Trophoblast cell (in vitro differentiated cells and primary cell): ENCODE results near the gene TTC9.

Experiments used
- DNase-seq, 2 donors: peaks; one replicate each; pipeline ENCODE4 v3.0.0-alpha.2; 2016
- H2AFZ ChIP-seq: 2 replicates; pipeline ENCODE4 v1.6.1; 2013; ENCODE audit warnings: low read length, moderate library complexity, mild to moderate bottlenecking; ENCODE audit not compliant: insufficient read depth, poor library complexity
- H2AK5ac ChIP-seq: 2 replicates; pipeline ENCODE4 v1.6.1; 2013; ENCODE audit warnings: mild to moderate bottlenecking, low read length
- H2BK120ac ChIP-seq: 2 replicates; pipeline ENCODE4 v1.6.1; 2013; ENCODE audit warnings: low read length, mild to moderate bottlenecking, moderate library complexity; ENCODE audit not compliant: insufficient read depth, poor library complexity
- H2BK12ac ChIP-seq: 2 replicates; pipeline ENCODE4 v1.6.1; 2013; ENCODE audit warnings: mild to moderate bottlenecking, low read length, moderate library complexity
- H2BK5ac ChIP-seq: 2 replicates; pipeline ENCODE4 v1.6.1; 2013; ENCODE audit warnings: low read length, low read depth, moderate library complexity, mild to moderate bottlenecking; ENCODE audit not compliant: poor library complexity
- H3K14ac ChIP-seq: 2 replicates; pipeline ENCODE4 v1.6.1; 2013; ENCODE audit warnings: mild to moderate bottlenecking, low read length
- H3K18ac ChIP-seq: 2 replicates; pipeline ENCODE4 v1.6.1; 2013; ENCODE audit warnings: mild to moderate bottlenecking, low read length
- H3K23ac ChIP-seq: 2 replicates; pipeline ENCODE4 v1.6.1; 2013; ENCODE audit warnings: low read length
- H3K27ac ChIP-seq: 2 replicates; pipeline ENCODE4 v1.5.1; 2013; ENCODE audit warnings: low read depth, mild to moderate bottlenecking, inconsistent platforms, low read length, moderate library complexity
- H3K27me3 ChIP-seq: 2 replicates; pipeline ENCODE4 v1.6.1; 2013; ENCODE audit warnings: inconsistent platforms, mild to moderate bottlenecking, low read length, moderate library complexity; ENCODE audit not compliant: insufficient read depth
- H3K36me3 ChIP-seq, 2 experiments: 1 replicate in 1 of 2; 2 replicates in 1 of 2; pipeline ENCODE4 v1.6.1; 2013; ENCODE audit warnings: low read length in 2 of 2, mild to moderate bottlenecking in 2 of 2, moderate library complexity in 1 of 2; ENCODE audit not compliant: insufficient read depth in 2 of 2, control insufficient read depth in 1 of 2
- H3K4ac ChIP-seq: 2 replicates; pipeline ENCODE4 v1.6.1; 2013; ENCODE audit warnings: low read depth, mild to moderate bottlenecking, low read length, moderate library complexity
- H3K4me1 ChIP-seq, 2 experiments: 1 replicate in 1 of 2; 2 replicates in 1 of 2; pipeline ENCODE4 v1.6.1; 2013; ENCODE audit warnings: low read length in 2 of 2, mild to moderate bottlenecking in 2 of 2, moderate library complexity in 1 of 2; ENCODE audit not compliant: insufficient read depth in 2 of 2, control insufficient read depth in 1 of 2
- H3K4me2 ChIP-seq: 2 replicates; pipeline ENCODE4 v1.6.1; 2013; ENCODE audit warnings: inconsistent platforms, mild to moderate bottlenecking, low read length, moderate library complexity
- H3K4me3 ChIP-seq: 2 replicates; pipeline ENCODE4 v1.5.1; 2013; ENCODE audit warnings: mild to moderate bottlenecking, low read depth, low read length, inconsistent platforms
- H3K79me1 ChIP-seq: one replicate; pipeline ENCODE4 v1.6.1; 2013; ENCODE audit warnings: low read length
- H3K79me2 ChIP-seq: 2 replicates; pipeline ENCODE4 v1.6.1; 2013; ENCODE audit warnings: low read length, mild to moderate bottlenecking; ENCODE audit not compliant: control insufficient read depth, insufficient read depth, poor library complexity
- H3K9ac ChIP-seq: 2 replicates; pipeline ENCODE4 v1.6.1; 2013; ENCODE audit warnings: mild to moderate bottlenecking, low read length
- H3K9me3 ChIP-seq: 2 replicates; pipeline ENCODE4 v1.6.1; 2013; ENCODE audit warnings: low read depth, mild to moderate bottlenecking, control low read depth, inconsistent platforms, low read length; ENCODE audit not compliant: insufficient read depth
- H4K12ac ChIP-seq: 2 replicates; pipeline ENCODE4 v1.6.1; 2013; ENCODE audit warnings: low read depth, mild to moderate bottlenecking, low read length, moderate library complexity
- H4K8ac ChIP-seq: 2 replicates; pipeline ENCODE4 v1.6.1; 2013; ENCODE audit warnings: low read depth, mild to moderate bottlenecking, low read length, moderate library complexity
- H4K91ac ChIP-seq: one replicate; pipeline ENCODE4 v1.6.1; 2013; ENCODE audit warnings: low read depth, mild to moderate bottlenecking, low read length, moderate library complexity
- WGBS: extraction: QIAGEN DNeasy Blood & Tissue Kit; methylation state at CpG from one replicate; pipeline ENCODE4 v1.1.7; 2013; ENCODE audit warnings: missing lambda C conversion rate; ENCODE audit not compliant: insufficient read length, insufficient coverage; ENCODE audit errors: extremely low coverage; 5-methylcytosine and 5-hydroxymethylcytosine counted together

Gene TTC9

DNA sequence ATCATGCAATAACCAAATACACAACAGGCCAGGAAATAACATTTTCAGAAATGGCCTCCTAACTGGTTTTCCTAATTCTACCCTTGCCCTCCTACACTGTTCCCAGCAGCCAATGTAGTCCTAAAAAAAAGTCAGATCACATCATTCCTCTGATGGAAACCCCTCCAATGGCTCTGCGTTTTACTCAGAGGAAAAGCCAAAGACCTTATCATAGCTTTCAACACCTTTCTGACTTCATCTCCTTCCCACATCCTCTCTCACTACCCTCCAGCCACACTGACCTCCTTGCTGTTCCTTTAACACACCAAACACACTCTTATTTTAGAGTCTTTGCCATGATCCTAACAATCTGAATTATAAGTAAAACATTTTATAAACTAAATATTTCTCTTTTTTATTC, 42.4 kb upstream of the TTC9 start:
- WGBS: no CpG with 5 or more reads among the region's 1 CpG
- Histone ChIP-seq H3K4ac (peak overlapping the region; percentile 100), H3K23ac (no peak overlapping the region), H3K18ac (no peak overlapping the region), H2BK5ac (no peak overlapping the region), H2BK12ac (no peak overlapping the region), H4K12ac (no peak overlapping the region), H3K27me3 (no peaks in the 10 kb centered on the region), H2BK120ac (no peak overlapping the region), H3K4me1 (peaks cover 0 to 6% of the 10 kb centered on the region in 2 experiments), H3K14ac (no peak overlapping the region), H3K79me2 (peaks cover 10% of the 10 kb centered on the region), H3K9ac (no peak overlapping the region), H2AK5ac (no peak overlapping the region), H3K4me2 (peak overlapping the region; percentile 39), H3K9me3 (no peaks in the 10 kb centered on the region), H2AFZ (no peak overlapping the region), H3K27ac (no peak overlapping the region), H3K4me3 (no peak overlapping the region), H3K79me1 (peaks cover 4% of the 10 kb centered on the region), H4K8ac (peak overlapping the region; percentile 54), H3K36me3 (peaks cover 15 to 18% of the 10 kb centered on the region in 2 experiments), H4K91ac (no peak overlapping the region)
- DNase-seq: no peak

DNA sequence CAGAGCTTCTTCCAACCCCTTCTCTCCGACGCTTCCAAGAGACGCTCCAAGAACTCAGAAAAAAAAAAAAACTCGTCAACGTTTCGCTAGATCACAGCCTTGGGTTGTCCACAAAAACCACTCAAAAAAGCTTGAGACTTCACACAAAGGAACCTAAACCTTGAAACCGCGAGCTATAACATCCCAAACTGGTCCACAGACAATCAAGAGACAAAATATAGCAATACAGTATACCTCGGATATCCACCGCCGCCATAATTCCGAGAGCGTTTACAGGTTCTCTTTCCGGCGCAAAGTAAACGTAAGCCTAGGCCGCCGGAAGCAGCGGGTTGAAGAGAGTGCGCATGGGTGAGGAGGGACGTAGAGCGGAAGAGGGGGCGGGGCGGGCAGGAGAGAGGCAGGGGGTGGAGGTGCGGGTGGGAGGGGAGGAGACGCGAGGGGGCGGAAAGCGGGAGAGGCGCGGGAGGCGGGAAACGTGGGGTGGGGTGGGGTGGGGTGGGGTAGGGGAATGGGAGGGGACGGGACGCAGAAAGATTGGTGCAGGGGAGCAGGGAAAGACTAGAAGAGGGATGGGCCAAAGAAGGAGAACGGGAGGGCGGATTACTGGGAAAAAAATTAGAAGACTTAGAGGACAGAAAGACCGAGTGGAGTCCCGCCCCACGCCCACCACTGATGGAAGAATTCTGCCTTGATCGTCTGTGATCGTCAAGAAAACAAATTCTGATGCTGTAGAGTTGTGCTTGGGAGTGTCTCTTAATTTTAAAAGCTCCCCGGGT, 41.1 kb upstream of the TTC9 start, which contains the start of gene MED6:
TSS of gene MED6 (minus strand) at position 274 of the 776 bp plus-strand sequence. CDS start at position 256, 18 bp downstream.
- H3K4ac ChIP-seq: peak within 1 kb of the TSS; percentile 100
- H3K14ac ChIP-seq: peak within 1 kb of the TSS; percentile 83
- H2BK120ac ChIP-seq: peak within 1 kb of the TSS; percentile 38
- no peak within 1 kb of the TSS for H2BK12ac ChIP-seq
- H2BK5ac ChIP-seq: peak within 1 kb of the TSS; percentile 82
- H3K9ac ChIP-seq: peak within 1 kb of the TSS; percentile 97
- H3K18ac ChIP-seq: peak within 1 kb of the TSS; percentile 61
- H2AK5ac ChIP-seq: no peak within 1 kb of the TSS
- H2AFZ ChIP-seq: peak within 1 kb of the TSS; percentile 88
- peak within 1 kb of the TSS; percentile 31 for H3K27ac ChIP-seq
- no peaks in the 10 kb centered on the region for H3K27me3 ChIP-seq
- H3K4me1 ChIP-seq: peaks cover 0 to 6% of the 10 kb centered on the region in 2 experiments
- H3K79me1 ChIP-seq: peaks cover 4% of the 10 kb centered on the region
- no peaks in the 10 kb centered on the region for H3K9me3 ChIP-seq
- DNase-seq: peak; percentile 92 to 93
- WGBS: no CpG with 5 or more reads among the region's 43 CpGs
- H3K4me3 ChIP-seq: peak within 1 kb of the TSS; percentile 76
- H4K8ac ChIP-seq: peak within 1 kb of the TSS; percentile 90
- peak within 1 kb of the TSS; percentile 82 for H3K4me2 ChIP-seq
- H3K23ac ChIP-seq: no peak within 1 kb of the TSS
- H4K12ac ChIP-seq: peak within 1 kb of the TSS; percentile 80
- H4K91ac ChIP-seq: peak within 1 kb of the TSS; percentile 81
- peaks cover 10% of the 10 kb centered on the region for H3K79me2 ChIP-seq
- peaks cover 3 to 6% of the 10 kb centered on the region in 2 experiments for H3K36me3 ChIP-seq

DNA sequence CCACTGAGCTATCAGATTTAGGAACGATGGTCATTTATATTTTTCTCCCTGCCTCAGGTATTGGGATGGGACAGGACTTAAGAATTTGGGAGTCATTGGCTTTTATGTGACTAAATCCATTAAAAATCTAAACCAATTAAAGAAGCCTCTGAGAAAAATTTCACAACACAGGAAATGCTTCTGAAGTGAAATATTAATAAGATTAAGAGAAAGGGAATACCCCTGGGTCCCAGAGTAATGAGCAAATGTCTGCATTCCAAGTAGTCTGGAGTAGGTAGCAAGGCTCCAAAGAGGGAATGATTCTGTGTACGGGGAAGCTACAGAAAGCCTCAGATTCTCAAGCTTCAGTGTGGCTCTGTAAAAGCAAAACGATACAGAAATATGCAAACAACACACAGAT, 40.6 kb upstream of the TTC9 start:
- Histone ChIP-seq H3K4me3 (no peak overlapping the region), H4K8ac (peak overlapping the region; percentile 90), H3K4ac (no peak overlapping the region), H2BK5ac (no peak overlapping the region), H2AFZ (peak overlapping the region; percentile 88), H2BK12ac (no peak overlapping the region), H3K4me2 (peak overlapping the region; percentile 70), H4K91ac (peak overlapping the region; percentile 81), H3K9ac (peak overlapping the region; percentile 60), H3K27me3 (no peaks in the 10 kb centered on the region), H3K27ac (no peak overlapping the region), H3K23ac (no peak overlapping the region), H4K12ac (peak overlapping the region; percentile 80), H3K9me3 (no peaks in the 10 kb centered on the region), H2AK5ac (no peak overlapping the region), H3K36me3 (peaks cover under 1% of the 10 kb centered on the region in 2 experiments), H3K18ac (no peak overlapping the region), H3K79me2 (peaks cover 10% of the 10 kb centered on the region), H3K14ac (no peak overlapping the region), H2BK120ac (no peak overlapping the region), H3K4me1 (peaks cover 0 to 6% of the 10 kb centered on the region in 2 experiments), H3K79me1 (peaks cover 4% of the 10 kb centered on the region)
- peak; percentile 39 to 58 for DNase-seq
- no CpG with 5 or more reads among the region's 3 CpGs for WGBS

DNA sequence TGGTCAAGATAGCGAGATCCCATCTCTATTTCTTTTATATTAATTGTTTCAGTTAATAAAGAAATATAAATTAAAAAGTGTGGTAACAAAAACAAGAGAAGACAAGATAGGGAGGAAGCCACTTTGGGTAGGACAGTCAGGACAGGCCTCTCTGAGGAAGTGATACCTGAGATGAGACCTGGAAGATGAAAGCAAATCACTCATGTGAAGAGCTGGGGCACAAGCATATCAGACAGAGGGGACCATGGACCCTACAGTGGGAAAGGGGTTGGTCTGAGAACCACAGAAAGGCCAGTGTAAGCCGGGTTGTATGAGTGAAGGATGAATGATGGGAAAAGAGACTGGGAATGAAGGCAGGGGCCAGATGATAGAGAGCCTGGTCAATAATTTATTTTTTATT, 39.5 kb upstream of the TTC9 start:
- H3K79me2 ChIP-seq: peaks cover 10% of the 10 kb centered on the region
- no peak overlapping the region for H4K8ac ChIP-seq
- no peak overlapping the region for H3K27ac ChIP-seq
- no peaks in the 10 kb centered on the region for H3K9me3 ChIP-seq
- DNase-seq: no peak
- H2BK120ac ChIP-seq: no peak overlapping the region
- H2BK5ac ChIP-seq: no peak overlapping the region
- no peak overlapping the region for H4K12ac ChIP-seq
- H3K4me3 ChIP-seq: no peak overlapping the region
- WGBS: no CpG with 5 or more reads among the region's 2 CpGs
- H3K9ac ChIP-seq: no peak overlapping the region
- no peak overlapping the region for H2AFZ ChIP-seq
- H3K4ac ChIP-seq: no peak overlapping the region
- no peak overlapping the region for H4K91ac ChIP-seq
- no peaks in the 10 kb centered on the region for H3K27me3 ChIP-seq
- no peak overlapping the region for H3K14ac ChIP-seq
- H3K36me3 ChIP-seq: no peaks in the 10 kb centered on the region
- no peak overlapping the region for H3K4me2 ChIP-seq
- no peak overlapping the region for H2AK5ac ChIP-seq
- H3K23ac ChIP-seq: no peak overlapping the region
- peaks cover 4% of the 10 kb centered on the region for H3K79me1 ChIP-seq
- H2BK12ac ChIP-seq: no peak overlapping the region
- H3K4me1 ChIP-seq: peaks cover 0 to 6% of the 10 kb centered on the region in 2 experiments
- H3K18ac ChIP-seq: no peak overlapping the region
